NCI-H1105 (cell line): ENCODE data around the gene KCNH2.

ENCODE experiments used
- DNase-seq: peaks from one replicate; lab custom pipeline; 2025; lab: John Stamatoyannopoulos, UW

Gene KCNH2

GRCh38 chr7:150959739-150960734 is 18.1 kb downstream of the KCNH2 start:
- DNase-seq = no peak

GRCh38 chr7:150959081-150959480 is 19.0 kb downstream of the KCNH2 start:
- DNase-seq = no peak

DNA sequence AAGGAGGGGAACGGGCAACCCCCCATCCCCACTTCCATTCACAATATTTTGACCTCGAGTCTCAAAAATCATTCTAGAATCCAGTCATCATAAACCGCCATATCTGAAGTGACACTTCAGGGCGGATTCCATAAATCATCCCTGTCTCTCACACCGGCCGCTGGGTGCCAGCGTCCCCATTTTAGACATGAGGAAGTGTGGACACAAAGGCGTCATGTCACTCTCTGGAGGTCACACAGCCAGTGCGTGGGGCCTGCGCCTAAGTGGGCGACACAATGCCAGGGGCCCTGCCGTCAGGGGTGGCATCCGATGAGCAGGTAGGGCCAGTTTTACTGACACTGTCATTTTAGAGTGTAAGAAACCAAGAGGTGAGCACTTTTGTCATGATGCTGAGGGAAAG is 19.5 kb downstream of the KCNH2 start:
- no peak for DNase-seq

DNA sequence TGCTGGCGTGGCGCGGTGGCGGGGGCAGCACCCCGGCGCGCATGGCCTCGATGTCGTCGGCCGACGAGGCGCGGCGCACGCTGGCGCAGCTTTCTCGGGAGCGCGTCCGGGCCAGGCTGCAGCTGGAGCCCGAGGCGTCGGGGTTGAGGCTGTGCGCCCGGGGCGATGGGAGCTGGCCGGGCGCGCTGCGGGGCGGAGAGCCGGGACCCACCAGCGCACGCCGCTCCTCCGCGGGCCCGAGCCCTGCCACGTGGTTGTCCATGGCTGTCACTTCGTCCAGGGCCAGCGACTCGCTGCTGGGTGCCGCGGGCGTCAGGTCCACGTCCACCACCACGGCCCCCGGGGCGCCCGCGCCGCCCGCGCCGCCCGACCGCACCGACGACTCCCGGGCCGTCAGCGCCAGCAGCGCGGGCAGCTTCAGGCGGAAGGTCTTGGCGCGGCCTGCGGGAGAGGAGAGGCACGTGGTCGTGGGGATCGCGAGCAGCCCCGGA is 20.0 kb downstream of the KCNH2 start:
- DNase-seq = no peak

- DNase-seq = no peak
These were observed 20.7 kb downstream of the KCNH2 start for GRCh38 chr7:150957133-150958020.

DNA sequence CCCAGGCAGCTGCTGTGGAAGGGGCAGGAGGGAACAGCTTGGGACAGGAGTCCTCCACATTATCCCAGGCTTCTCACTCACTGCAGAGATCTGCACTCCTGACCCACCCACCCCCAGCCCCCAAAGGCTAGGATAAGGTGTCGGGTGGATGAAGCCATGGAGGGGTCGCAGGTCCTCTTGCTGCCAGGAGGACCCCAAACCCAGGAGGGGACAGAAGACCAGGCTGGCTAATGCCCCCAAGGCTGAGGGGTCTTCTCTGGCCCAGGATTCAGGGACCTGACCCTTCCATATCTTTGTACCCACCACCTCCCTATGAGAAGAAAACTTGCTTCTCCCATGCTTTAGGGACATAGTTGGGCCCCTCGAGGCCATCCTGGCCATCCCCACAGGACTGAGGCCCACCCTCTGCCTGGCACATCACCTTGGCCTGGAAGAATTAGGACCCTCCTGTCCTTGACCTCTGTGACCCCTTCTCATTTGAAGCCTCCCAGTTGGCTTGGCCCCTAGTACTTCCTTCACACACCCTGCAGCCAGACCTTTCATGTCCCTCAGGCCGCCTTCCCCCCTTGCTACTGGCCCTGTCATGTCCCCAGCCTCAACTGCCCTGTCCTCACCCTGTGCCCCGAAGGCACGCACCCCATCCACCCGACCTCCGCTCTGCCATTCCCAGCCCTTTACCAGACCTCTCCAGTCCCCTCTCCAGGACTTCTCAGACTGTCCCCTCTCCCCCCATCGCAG is 21.6 kb downstream of the KCNH2 start:
- DNase-seq = no peak

GRCh38 chr7:150955519-150956394 is 22.4 kb downstream of the KCNH2 start:
- no peak for DNase-seq

DNA sequence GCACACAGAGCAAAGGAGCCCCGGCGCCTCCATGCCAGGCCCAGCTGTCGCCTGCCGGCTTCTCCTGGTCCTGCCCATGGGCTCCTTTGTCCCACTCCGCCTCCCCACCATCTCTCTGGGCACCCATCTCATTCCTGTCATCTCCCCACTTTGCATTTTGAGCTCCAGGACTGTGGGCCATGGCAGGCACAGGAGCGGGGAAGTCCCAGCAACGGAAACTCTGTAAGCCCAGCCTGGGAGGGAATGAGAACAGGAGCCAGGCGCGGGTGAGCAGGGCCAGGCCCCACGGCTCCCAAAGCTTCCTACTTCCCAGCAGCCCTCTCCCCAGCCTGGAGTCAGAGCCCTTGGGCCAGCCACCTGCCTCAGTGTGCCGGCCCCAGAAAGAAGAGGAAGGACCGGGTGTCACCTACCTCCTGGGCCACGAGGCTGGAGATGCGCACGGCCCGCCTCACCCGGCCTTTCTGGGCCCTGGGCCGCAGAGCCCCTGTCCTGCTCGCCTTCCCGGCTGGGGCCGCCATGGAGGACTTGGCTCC is 23.1 kb downstream of the KCNH2 start:
- no peak for DNase-seq

GRCh38 chr7:150954201-150954985 is 23.7 kb downstream of the KCNH2 start:
- no peak for DNase-seq

GRCh38 chr7:150953061-150953997 is 24.8 kb downstream of the KCNH2 start:
- DNase-seq = no peak

DNA sequence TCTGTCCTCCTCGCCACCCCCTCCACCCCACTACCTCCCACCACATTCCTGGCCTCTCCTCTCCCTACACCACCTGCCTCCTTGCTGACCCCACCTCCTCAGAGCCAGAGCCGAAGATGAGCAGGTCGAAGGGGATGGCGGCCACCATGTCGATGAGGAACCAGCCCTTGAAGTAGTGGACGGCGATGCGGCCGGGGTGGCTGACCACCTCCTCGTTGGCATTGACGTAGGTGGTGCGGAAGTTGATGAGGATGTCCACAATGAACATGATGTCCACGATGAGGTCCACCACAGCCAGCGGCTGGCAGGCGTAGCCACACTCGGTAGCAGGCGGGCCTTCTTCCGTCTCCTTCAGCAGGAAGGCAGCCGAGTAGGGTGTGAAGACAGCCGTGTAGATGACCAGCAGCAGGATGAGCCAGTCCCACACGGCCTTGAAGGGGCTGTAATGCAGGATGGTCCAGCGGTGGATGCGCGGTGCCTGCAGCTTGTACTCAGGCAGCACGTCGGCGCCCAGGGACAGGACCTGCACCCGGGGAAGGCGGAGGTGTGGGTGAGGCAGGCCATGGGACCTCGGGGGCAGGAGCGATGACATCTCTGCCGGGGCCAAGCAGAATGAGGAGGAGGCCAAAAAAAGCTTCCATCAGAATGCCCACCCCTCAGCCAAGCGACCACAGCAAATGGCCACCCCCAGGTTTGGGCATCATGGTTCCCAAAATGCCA is 25.6 kb downstream of the KCNH2 start:
- no peak for DNase-seq

DNA sequence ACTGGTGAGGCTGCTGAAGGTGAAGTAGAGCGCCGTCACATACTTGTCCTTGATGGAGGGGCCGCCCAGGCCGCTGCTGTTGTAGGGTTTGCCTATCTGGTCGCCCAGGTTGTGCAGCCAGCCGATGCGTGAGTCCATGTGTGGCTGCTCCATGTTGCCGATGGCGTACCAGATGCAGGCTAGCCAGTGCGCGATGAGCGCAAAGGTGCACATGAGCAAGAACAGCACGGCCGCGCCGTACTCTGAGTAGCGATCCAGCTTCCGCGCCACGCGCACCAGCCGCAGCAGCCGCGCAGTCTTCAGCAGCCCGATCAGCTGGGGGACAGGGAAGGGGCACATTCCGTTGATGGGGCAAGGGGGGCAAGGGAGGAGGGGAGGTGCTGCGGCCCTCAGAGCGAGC is 26.6 kb downstream of the KCNH2 start:
- DNase-seq = no peak

DNA sequence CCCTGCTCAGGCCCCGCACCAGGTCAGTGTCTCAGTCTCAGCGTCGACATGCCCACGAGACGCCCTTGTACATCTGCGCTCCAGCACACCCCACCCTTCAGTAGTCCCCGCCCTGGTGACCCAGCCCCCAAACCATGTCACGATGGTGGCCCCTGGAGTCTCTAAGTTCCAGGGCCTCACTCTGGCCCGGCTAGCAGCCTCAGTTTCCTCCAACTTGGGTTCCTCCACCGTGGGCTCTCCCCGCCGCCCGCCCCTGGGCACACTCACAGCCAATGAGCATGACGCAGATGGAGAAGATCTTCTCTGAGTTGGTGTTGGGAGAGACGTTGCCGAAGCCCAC is 27.0 kb downstream of the KCNH2 start:
- DNase-seq = no peak

DNA sequence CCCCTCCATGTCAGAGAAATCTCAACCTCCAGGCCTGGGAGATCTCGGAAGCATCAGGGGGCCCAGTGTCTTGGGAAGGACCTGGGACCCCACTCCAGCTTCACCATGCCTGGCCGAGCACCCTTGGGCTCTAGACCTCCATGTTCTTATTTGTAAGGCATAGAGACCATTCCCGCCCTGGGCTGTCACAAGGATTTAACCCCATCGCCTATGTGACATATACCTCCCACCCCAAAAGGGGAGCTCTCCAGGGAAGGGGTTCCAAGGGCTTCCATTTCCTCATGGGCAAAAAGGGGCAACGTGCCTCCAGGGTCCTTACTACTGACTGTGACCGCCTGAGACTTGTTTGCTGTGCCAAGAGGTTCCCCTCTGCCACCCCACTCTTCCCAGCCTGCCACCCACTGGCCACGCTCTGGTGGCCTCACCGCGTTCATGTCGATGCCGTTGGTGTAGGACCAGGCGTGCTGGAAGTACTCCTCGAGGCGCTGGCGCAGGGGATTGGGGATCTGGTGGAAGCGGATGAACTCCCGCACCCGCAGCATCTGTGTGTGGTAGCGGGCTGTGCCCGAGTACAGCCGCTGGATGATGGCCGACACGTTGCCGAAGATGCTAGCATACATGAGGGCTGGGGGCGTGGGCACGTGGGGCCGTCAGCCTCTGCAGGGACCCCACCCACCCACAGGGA is 27.5 kb downstream of the KCNH2 start:
- DNase-seq = no peak

DNA sequence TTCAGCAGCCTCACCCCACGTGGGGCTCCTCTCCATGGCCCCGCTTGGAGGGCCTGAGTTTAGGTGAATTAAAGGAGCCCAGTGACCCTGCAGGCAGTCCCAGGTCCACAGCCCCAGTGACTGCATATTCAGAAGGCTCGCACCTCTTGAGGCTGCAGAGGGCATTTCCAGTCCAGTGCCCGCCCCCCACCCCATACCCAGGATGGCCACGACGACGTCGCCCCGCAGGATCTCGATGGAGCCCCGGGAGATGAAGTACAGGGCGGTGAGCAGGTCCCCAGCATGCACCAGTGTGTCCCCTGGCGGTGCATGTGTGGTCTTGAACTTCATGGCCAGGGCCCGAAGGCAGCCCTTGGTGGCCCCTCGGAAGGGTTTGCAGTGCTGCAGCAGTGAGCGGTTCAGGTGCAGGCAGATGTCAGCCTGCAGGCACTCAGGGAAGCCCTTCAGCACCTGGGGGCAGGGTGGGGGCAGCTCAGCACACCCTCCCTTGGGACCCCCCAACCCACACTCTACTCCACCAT is 28.1 kb downstream of the KCNH2 start:
- no peak for DNase-seq

- no peak for DNase-seq
These were observed 28.6 kb downstream of the KCNH2 start for GRCh38 chr7:150949564-150949963.

DNA sequence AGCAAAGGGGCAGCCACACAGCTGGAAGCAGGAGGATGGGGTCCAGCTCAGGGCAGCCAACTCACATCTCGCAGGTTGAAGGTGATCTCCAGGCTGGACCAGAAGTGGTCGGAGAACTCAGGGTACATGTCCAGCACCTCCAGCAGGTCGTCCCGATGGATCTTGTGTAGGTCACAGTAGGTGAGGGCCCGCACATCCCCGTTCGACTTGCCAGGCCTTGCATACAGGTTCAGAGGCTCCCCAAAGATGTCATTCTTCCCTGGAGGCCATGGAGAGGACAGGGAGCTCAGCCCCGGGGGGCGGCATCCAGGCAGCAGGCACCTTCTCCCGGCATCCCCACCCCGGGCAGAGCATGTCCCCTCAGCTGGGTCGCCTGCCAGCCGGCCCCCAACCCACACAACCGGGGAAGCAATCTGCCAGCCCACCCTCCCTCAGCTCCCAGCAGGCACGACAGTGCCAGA is 29.3 kb downstream of the KCNH2 start:
- DNase-seq = no peak
